HuH-7.5 (cell line): ENCODE results near the gene S100A16.
"Not testable (repeated sequence)": the region's sequence is repeated elsewhere in the genome, so short reads cannot be mapped to it uniquely, and the experiment has no call there.

Experiments used
- DNase-seq: peaks from one replicate; pipeline ENCODE4 v3.0.0; 2011; ENCODE audit warnings: low spot score

S100A16 gene

DNA sequence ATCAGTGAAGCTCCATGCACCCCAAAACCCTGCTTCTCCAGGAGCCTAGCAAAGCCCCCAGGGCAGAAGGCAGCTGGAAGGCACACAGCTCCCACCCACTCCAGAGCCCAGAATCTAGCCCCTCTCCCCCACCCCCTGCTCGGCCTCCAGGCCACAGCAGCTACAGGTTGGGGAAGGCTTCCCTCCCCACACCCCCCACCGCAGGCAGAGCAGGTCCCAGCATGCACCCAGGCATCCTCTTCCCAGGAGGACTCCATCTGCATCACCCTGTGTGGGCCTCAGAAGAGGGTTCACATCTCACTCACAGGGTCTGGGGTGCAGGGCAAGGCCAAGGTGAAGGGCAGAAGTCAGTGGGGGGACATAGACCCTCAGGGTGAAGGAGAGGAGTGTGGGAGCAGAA lies 2.5 kb upstream of the S100A16 start:
- DNase-seq = no peak

DNA sequence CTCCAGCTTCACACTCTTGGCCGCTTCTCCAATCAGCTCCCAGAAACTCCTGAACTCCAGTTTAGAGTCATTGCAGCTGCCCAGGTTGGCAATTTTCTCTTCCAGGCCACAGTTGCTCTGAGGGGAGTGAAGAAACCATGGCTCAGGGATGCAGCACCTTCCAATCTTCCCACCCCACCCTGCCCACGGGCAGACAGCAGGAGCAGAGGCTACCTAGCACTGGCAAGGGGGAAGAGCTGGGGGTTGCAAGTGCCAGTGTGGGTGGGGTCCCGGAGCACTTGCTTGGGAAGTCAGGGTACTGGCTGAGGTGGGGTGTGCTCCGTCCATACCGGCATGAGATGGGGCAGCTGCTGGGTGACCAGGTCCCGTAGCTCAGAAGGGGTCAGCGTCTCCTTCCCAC lies 2.0 kb upstream of the S100A16 start:
- no peak for DNase-seq

DNA sequence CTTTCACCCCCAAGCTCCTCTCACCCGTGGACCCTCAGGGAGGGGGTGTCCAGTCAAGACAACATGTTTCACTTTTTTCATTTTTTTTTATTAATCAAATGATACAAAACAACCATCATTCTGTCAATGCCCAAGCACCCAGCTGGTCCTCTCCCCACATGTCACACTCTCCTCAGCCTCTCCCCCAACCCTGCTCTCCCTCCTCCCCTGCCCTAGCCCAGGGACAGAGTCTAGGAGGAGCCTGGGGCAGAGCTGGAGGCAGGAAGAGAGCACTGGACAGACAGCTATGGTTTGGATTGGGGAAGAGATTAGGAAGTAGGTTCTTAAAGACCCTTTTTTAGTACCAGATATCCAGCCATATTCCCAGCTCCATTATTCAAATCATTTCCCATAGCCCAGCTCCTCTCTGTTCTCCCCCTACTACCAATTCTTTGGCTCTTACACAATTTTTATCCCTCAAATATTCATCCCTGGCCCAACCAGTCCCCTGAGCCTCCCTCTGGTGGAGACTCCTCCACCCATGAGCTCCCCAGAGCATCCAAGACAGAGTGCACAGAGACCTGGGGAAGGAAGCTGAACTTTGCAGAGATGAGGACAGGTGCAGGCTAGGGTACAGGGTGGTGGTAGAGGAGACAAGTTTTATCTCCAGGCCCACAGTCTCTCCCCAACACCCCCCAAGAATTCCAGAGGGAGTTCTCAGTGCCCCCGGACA lies 1.4 kb upstream of the S100A16 start:
- DNase-seq = no peak

DNA sequence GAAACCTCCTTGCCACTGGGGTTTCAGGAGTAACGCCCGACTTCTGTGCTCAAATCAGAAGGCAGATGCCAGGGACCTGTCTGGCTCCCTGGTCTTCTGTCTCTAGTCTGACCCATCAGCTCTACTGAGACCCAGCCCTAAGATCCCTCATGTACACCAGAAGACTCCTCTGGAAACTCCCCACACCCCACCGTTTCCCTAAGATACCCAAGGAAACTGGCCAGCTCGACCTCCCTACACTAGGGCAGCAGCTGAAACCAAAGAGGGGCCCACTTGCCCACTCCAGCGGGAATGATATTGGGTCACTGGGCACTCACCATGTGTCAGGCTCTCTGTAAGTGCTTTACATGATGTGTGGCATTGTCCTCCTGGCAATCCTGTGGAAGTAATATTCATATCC lies 469 bp upstream of the S100A16 start:
- DNase-seq = no peak

DNA sequence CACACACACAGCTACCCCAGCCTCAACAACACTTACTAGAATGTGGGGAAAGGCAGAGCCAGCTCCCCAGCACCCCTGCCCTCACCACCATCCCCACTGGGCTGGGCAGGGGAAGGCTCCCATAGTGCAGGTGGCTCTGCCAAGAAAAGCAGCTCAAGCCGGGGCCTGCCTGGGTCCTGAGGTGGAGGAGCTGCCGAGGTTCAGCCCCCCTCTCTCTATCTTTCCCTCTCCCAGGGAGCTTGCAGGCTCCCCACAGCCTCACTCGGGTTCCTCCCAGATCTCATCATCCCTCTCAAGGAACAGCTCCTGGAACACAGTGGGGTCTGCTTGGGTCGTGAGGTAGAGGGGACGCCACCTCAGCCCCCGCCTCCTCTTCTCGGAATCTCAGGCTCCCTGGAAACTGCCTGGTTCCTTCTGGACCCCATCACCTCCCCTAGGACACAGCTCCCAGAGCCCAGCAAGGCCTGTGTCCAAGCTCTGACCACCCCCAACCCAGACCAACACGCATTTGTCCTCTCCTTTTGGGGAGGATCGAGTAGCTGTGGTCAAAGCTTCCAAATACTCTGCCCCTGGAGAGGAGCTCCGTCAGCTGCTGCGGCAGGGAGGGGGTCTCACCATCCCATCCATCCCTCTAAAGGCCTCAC lies 704 bp downstream of the S100A16 start:
- no peak for DNase-seq

DNA sequence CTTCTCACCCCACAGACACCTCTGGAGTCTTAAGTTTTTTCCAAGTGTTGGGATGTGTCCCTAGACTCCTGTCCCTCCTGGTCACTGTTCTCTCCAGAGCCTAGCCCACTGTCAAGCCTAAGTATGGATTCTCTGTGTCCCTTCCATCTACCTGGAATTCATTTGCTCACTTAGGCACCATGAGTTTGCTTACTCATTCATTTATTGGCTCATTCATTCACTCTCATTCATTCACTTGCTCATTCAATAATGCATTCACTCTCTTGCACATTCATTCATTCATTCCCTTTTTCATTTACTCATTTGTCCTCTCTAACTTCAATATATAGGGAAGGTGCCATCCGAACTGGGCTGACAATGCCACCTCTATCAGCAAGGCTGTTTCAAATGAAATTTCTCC lies 1.6 kb downstream of the S100A16 start:
- no peak for DNase-seq

DNA sequence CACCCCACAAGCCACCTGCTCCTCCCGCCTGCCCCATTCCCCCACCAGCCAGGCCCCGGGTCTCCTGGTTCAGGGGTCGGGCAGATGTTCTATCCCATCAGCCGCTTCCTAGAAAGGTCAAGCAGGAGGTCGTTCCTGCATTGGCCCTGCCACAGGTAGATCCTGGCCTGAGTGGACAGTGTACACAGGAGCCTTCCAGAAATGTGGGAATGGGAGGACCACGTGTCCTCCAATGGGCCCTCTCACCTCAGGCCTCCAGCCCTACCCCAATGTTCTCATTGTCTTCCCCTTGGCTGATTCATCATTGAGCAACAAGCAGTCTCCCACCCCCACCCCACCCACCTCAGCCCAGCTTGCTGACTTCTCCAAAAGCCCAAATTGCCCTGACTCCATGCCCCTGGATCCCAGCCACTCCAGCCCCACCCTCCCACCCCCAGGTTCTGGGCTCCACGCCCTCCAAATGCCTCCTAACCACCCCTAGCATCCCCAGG lies 2.1 kb downstream of the S100A16 start:
- no peak for DNase-seq

DNA sequence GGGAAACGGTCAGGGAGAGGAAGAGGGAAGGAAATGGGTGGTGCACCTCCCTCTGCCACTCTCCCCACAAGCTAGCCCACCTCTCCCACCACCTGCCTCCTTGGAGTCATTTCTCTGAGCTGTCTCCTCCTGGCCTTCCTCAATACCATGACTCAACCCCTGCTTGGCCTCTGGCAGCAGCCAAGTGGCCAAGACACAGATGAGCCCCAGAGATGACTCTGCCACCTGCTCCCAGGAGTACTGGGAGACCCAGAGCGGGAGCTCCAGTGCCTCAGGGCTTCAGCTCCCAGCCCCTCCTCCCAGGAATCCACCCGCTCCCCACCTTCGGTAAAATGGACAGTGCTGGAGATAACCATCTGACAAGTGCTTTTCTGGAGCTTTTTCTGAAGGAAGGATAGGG lies 2.6 kb downstream of the S100A16 start:
- no peak for DNase-seq

DNA sequence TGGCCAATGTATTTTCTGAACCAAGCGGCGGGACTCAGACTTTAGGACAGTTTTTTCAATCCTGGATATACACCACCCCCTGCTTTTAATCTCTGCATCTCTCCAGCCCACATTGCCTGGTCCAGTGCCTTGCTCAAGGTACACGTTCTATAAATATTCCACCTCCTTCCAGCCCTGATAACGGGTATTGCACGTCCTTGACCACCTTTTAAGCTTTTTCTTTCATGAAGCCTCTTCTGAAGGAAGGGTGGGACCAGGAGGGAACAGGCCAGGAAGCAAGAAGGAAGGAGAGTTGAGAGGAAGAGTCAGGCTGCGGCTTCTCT lies 3.4 kb downstream of the S100A16 start:
- no peak for DNase-seq

DNA sequence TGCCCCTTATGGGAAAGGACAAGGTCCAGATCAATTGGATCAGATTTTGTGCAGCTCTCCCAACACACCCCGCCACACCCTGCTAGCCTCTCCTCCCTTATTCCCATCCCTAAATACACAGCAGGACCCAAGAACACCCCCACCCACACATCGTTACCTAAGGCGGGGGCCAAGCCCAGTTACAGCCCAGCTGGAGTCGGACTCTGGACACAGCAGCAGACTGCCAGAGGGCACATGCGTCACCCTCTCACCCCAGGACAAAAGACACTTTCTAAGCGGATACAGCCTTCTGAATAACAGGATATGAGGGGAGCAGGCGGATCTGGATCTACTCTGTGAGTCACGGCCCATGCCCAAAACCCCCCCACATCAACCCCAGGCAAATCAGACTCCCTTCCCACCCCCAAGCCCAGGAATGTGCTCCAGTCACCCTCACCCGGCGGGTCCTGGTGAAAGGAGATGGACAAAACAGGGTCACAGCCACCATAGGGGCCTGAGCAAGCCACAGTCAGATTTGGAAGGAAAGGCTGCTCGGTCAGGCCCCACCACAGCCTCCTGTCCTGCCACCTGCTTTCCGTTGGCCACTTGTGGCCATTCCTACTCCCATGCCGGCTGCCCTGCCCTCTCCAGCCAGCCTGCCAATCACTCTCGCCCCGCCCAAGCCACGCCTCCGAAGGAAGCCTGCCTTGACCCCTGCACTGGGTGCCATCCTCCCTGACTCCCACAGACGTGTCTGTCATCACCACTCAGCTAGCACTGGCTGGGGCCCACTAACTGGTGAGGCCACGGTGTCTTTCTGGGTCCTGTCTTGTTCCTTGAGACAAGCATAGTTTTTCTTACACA lies 4.0 kb downstream of the S100A16 start:
- no peak for DNase-seq

DNA sequence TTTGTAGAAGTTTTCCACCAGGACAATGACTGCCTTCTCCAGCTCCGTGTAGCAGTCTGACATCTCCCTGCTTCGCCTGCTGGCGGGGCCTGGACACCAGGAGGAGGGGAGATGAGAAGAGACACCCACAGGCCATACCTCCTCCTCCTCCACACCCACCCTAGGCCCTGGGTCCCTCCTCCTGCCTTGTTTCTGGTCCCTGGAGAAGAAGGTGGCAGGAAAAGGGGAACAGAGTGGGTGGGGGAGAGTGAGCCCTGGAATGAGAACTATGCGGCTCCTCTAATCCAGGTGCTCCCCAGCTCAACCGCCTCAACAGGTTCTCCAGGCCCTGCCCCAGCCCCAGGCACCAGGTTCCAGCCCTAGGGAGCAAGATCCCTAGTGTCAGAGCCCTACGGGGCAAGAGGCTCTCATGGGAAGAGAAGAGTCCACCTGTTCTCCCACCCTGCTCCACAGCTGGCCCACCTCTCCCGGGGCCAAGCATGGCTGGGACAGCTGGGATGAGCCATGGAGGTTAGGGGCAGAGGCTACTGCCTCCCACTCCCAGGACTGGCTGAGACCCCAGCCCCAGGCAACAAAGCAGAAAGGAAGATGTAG lies 4.8 kb downstream of the S100A16 start:
- DNase-seq = no peak

DNA sequence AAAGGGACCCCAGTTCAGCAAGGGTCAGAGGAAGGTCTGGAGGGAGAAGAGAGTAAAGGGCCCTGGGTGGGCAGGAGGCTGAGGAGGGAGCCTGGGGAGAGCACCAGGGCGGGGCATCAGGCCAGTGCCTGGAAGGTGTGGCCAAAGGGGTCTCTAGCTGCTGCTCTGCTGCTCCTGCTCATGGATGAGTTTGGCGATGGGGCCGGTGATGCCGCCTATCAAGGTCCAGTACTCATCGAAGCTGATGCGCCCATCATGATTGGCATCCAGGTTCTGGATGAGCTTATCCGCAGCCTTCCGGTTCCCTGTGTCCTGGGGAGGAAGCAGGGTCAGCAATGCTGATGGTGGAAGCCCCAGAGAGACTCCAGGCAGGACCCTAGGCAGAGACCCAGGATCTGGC lies 5.6 kb downstream of the S100A16 start:
- DNase-seq = no peak

DNA sequence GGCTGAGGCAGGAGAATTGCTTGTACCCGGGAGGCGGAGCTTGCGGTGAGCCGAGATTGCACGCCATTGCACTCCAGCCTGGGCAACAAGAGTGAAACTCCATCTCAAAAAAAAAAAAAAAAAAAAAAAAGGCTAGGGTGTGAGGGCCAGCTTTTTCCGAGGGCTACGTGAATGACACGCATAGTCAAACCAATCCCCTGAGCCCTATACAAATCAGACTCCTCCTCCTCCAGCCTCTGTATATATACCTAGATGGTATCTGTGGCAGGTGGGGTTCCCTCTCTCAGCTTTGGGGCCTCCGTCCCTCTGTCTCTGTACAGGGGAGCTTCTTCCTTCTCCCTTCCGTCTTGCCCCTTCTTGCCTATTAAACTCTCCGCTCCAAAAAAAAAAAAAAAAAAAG lies 6.7 kb downstream of the S100A16 start:
- DNase-seq = no peak

DNA sequence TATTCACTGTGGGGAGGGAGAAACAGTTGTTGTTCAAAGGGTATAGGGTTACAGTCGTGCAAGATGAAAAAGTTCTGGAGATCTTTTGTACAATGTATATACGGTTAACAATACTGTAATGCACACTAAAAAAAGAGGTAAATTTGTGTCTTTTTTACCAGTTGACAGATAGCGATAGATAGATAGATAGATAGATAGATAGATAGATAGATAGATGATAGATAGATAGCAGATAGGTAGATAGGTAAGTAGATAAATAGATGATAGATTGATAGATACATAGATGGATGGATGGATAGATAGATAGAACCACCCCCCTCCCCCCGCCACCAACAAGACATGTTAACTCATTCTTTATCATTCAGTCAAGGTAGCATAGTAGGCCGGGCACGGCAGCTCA lies 10.2 kb downstream of the S100A16 start:
- no peak for DNase-seq

DNA sequence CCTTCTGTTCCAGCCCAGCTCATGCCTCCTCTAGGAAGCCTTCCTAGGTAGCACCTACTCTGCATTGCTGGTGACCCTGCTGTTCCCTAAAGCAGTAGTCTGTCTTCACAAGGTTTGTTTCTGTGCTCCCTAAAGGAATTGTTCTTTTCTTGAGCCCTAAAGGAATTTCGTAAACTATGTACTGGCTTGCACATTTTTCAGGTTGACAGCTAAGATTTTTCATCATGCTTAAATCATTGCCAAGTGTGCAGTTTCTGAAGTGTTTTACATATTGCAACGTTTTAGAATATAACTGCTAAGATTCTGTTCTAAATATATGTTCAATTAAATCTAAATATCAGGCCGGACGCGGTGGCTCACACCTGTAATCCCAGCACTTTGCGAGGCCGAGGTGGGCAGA lies 13.1 kb downstream of the S100A16 start:
- DNase-seq = no peak

DNA sequence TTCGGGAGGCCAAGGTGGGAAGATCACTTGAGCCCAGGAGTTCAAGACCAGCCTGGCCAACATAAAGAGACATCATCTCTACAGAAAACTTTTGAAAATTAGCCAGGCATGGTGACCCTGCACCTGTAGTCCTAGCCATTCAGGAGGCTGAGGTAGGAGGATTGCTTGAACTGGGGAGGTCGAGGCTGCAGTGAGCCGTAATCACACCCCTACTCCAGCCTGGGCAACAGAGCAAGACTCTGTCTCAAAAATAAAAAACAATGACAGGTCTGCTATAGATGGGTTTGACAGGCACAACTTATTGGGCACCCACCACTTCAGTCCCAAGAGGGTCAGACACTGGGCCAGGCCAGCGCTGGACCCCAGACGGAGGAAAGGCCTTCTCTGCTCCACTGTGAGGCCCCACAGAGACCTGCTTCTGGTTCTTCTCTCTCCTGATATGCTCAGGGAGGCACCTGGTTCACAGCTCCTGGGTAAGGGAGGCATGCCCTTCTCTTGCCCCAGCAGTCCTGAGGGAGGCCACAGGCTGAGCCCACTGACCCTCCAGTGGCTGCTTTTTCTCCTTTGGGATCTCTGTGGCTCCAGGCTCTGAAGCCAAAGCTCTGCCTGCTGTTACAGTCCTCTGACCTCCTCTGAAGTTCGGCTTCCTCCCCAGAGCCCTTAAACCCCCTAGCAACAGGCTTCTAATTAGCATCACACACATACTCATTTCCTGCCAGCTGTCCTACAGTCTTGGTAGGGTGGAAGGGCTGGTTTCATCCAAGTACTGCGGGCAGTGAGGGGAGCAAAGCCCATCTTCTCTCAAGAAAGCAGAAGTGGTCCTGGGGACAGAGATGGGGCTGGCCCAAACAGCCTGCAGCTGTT lies 14.4 kb downstream of the S100A16 start:
- no peak for DNase-seq

DNA sequence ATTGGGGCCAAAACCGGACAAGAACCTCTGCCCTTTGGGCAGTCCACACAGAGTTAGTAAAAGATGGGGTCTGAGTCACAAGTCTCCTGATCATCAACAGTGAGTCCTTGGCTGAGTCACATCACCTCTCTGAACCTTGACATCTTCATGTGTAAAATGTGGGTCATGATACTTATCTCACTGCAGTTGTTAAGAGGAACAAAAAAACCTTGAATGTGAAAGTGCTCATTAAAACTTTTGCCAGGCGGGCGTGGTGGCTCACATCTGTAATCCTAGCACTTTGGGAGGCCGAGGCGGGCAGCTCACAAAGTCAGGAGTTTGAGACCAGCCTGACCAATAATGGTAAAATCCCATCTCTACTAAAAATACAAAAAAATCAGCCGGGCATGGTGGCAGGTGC lies 15.7 kb downstream of the S100A16 start:
- DNase-seq = no peak

DNA sequence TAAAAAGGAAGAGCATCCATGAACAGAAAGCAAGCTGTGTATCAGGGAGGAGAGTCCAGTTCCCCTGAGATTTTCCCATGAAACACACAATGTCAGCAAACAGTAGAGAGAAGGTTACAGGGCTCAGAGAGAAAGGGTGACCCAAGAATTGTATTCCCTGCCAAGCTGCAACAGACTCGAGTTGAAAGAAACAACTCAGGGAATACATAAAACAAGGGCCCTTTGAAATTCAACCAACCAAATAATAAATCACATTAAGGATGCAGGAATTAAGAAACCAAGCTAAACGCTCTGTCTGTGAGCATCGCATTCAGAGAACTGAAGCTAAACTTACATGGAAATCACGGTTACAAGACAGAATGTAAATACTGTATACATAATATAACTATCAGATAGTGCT lies 20.2 kb downstream of the S100A16 start:
- DNase-seq = no peak

DNA sequence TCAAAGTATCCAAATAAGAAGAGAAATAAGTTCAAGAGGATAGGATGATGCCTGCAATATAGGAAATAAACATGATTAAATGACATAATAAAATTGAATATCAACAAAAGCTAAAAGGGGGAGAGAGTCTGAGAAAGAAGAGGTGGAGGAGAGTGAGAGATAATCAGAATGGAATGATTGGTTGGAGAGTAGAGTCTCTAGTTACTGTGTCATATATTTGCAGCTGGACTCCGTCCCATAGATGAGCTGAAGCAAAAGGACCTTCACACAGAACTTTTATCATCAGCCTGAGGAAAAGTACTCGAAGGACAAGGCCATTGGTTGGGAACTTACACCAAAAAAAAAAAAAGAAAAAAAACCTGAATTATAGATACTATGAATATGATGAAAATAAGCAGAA lies 24.5 kb downstream of the S100A16 start:
- no peak for DNase-seq

DNA sequence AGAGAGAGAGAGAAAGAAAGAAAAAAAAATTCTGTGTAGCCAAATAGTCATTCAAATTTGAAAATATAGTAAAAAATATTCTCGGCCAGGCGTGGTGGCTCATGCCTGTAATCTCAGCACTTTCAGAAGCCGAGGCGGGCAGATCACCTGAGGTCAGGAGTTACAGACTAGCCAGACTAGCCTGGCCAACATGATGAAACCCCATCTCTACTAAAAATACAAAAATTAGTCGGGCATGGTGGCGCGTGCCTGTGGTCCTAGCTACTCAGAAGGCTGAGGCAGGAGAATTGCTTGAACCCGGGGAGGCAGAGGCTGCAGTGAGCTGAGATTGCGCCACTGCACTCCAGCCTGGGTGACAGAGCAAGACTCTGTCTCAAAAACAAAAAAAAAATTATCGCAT lies 24.9 kb downstream of the S100A16 start:
- not testable (repeated sequence) for DNase-seq

DNA sequence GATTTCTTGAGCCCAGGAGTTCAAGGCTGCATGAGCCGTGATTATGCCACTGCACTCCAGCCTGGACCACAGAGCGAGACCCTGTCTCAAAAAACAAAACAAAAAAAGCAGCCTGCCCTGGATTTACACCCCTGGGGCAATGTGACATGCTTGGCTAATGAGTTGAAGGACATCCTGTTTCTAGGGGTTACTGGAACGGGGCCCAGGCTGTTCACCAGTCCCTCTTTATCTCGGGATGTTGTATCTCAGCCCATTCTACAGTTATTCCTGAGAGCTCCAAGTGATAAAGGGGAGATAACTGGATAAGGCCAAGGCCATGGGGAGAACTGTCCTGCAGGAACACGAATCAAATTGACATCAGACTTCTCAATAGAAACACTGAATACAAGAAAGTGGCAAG lies 25.6 kb downstream of the S100A16 start:
- no peak for DNase-seq

DNA sequence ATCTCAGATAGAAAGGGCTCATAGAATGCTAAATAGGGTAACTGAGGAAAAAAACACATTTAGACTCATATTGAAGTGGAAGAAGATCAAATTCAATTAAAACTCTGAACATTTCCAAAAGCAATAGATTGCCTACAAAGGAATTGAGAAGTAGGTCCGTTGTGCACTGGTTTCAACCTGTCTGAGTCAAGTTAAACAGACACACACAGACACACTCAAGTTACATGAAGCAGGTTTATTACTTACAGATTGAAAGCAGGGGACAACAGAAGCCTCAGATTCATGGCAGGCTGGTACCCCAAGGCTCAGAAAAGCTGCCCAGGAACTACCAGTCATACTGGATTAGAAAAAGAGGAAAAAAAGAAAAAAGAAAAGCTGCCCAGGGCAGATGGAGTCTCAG lies 26.6 kb downstream of the S100A16 start:
- DNase-seq = no peak
